GM19397 (cell line): ENCODE measurements around the gene MLF2.

ENCODE experiments used
- ATAC-seq: cut with Tn5 transposase; IDR thresholded peaks from one replicate; pipeline ENCODE4 v1.9.1; 2021; ENCODE audit warnings: mild to moderate bottlenecking, moderate library complexity; ENCODE audit not compliant: unreplicated experiment

MLF2 gene

DNA sequence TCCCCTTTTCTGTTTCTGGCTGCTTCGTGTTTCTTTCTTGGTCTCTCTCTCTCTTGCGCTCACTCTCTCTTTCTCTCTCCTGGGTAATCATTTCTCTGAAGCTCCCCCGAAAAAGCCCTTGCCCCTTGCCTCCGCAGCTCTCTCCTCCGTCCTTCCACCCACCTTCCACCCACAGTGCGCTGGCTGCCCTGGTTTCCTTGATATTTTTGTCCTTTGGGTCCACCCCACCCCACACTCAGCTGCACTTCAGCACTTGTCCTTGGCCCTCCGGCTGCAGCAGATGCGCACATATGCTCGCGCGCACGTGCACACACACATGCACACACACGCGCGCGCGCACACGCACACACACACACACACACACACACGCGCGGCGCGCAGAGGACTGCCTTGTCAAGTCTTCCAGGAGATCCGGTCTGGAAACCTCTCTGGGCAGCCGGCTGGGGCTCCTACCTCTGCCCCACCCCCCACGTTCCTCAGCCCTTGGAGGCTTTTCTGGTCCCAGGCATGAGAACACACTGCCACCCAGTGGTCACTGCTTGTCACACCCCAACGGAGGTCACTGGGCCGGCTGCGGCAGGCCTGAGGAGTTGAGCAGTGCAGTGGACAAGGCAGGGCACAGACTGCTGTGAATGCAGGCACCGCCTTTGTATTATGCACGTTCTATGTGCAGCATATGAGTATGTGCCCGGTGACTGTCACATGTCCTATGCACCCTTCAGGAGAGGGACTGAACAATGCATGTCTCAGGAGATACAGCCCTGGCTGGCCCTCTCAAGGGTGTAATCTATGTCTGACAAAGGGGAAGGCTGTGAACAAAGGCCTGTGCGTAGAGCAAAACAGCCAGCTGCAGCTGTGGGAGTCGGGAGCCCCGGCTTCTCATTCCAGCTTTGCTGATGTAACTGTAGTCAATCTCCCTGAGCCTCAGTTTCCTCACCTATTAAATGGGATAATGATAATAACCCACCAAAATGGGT lies 25.9 kb upstream of the MLF2 start:
- peak; percentile 72 for ATAC-seq

DNA sequence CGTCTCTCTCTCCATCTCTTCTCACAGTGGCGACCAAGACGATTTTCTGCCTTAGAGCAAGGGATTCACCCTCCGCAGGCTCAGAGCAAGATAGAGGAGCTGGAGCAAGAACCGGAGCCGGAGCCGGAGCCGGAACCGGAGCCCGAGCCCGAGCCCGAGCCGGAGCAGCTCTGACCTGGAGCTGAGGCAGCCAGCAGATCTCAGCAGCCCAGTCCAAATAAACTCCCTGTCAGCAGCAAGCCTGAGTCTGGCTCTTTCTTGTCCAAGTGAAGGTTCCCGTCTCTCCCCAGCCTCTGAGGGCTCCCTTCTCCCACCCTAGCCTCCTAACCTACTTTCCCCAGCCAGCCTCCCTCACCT lies 25.3 kb upstream of the MLF2 start:
- ATAC-seq: no peak

DNA sequence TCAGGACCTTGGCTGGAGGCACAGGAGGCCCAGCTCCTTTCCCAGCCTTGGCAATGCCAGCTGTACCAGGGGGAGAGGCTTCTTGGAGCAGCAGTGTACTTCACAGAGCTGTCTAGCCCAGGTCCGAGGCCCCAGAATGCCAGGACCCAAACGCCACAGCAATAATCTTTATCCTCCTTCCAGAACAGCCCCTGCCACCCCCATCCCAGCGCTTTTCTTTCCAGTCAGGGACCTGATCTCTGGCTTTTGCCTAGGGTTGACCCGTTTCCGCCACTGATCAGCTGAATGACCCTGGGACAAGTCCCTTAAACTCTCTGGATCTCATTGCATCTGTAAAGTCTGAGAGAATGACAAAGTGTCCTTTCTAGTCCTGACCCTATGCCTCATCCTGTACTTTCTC lies 24.4 kb upstream of the MLF2 start:
- ATAC-seq: no peak

DNA sequence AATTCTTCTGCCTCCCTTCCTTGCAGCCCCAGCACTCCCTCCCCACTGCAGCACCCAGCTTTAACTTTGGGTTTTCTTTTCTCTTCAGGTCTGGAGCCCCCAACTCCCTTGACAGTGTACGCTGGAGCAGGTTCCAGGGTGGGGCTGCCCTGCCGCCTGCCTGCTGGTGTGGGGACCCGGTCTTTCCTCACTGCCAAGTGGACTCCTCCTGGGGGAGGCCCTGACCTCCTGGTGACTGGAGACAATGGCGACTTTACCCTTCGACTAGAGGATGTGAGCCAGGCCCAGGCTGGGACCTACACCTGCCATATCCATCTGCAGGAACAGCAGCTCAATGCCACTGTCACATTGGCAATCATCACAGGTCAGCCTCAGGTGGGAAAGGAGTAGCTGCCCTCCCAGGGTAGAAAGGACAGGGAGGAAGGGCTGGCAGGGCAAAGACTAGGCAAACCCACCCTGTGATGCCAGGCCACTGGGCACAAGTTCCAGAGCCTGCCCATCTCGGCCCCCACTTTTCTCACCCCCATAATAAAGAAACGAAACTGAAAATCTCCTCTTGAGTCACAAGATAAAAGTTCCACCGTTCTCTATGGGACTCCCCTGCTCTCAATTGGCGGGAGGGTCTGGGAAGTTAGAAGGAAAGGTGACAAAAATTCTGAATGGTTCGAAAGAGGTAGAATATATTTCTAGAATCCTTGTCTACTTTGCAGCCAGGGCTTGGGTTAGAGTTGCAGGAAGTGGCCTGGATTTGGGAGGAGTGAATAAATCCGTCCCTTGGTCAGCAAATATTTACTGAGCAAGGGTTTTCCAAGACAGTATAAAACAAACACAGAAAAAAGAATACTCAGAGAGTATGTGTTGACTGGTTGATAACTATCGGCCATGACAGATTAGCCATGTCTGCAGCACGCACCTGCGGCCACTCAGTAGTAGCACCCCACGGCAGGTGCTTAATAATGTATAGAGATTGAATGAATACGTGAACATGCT lies 22.5 kb upstream of the MLF2 start:
- ATAC-seq: no peak

DNA sequence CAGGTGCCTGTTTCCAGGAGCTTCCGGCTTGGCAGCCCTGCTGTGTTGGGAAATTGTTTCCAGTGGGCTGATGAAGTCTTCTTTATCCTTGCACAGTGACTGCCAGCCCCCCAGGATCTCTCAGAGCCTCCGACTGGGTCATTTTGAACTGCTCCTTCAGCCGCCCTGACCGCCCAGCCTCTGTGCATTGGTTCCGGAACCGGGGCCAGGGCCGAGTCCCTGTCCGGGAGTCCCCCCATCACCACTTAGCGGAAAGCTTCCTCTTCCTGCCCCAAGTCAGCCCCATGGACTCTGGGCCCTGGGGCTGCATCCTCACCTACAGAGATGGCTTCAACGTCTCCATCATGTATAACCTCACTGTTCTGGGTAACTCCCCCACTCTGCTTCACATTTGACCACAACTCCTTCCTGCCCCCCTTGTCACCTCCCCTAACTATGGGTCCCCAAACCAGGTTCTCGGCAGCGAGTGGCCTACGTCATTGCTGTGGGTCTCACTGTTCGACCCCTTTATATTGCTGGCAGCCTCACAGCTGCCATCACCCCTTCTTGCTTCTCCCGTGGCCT lies 21.6 kb upstream of the MLF2 start:
- no peak for ATAC-seq

DNA sequence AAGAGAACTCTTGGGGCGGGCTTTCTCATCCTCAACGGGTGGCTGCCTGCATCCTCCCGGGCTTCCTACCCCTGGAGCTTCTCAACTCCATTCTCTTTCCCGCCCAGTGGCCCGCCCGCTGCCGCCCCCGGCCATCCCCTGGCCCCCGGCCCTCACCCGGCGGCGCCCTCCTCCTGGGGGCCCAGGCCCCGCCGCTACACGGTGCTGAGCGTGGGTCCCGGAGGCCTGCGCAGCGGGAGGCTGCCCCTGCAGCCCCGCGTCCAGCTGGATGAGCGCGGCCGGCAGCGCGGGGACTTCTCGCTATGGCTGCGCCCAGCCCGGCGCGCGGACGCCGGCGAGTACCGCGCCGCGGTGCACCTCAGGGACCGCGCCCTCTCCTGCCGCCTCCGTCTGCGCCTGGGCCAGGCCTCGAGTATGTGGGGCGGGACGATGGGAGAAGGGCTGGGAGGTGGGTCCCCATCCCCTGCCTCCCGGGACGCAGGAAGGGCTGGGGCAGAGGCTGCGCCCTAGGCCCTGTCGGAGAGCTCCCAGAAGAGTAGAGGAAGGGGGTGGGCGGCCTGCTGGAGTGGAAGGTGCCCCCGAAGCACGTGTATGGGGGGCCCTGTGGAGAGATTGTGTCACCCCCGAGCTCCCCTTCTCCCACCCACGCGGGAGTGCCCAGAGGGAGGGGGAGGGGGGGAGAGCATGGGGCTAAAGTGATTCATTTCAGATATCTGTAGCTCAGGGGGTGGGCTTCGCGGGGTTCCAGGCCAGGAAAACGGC lies 20.8 kb upstream of the MLF2 start:
- no peak for ATAC-seq

DNA sequence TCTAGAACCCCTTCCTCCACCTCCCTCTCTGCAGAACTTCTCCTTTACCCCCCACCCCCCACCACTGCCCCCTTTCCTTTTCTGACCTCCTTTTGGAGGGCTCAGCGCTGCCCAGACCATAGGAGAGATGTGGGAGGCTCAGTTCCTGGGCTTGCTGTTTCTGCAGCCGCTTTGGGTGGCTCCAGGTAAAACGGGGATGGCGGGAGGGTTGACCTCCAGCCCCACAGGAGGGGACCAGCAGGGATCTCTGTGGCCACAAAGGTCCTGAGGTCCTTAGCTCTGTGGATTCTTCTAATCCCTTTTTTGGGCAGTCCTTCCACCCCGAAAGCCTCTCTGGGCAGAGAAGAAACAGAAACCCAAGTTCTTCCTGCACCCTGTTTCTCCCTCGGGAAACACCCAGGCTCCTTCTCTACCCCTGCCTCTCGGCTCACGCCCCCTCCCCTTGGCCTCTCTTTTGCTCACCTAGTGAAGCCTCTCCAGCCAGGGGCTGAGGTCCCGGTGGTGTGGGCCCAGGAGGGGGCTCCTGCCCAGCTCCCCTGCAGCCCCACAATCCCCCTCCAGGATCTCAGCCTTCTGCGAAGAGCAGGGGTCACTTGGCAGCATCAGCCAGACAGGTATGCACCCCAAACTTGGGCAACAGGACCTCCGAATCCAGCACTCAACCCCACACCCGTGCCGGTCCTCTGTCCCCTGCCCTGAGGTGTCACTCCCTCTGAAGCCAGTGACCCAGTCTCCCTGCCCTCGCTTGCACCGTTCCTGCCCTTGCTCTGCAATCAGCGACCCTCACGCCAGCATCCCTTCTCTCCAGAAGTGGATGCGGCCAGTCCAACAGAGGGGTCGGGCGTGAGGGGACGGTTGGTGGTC lies 20.0 kb upstream of the MLF2 start:
- no peak for ATAC-seq

DNA sequence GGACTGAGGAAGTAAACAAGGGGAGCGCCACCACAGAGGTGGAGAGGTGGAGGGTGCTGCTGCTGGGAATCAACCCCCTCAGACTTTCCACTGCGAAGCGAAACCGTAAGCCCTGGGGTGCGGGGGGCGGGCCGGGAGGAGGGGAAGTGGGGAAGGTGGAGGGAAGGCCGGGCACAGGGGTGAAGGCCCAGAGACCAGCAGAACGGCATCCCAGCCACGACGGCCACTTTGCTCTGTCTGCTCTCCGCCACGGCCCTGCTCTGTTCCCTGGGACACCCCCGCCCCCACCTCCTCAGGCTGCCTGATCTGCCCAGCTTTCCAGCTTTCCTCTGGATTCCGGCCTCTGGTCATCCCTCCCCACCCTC lies 19.4 kb upstream of the MLF2 start, which contains the start of gene LAG3:
TSS of gene LAG3 (plus strand) at position 190 of the 365 bp plus-strand sequence. CDS start 333 bp downstream, outside the sequence.
- ATAC-seq: no peak

DNA sequence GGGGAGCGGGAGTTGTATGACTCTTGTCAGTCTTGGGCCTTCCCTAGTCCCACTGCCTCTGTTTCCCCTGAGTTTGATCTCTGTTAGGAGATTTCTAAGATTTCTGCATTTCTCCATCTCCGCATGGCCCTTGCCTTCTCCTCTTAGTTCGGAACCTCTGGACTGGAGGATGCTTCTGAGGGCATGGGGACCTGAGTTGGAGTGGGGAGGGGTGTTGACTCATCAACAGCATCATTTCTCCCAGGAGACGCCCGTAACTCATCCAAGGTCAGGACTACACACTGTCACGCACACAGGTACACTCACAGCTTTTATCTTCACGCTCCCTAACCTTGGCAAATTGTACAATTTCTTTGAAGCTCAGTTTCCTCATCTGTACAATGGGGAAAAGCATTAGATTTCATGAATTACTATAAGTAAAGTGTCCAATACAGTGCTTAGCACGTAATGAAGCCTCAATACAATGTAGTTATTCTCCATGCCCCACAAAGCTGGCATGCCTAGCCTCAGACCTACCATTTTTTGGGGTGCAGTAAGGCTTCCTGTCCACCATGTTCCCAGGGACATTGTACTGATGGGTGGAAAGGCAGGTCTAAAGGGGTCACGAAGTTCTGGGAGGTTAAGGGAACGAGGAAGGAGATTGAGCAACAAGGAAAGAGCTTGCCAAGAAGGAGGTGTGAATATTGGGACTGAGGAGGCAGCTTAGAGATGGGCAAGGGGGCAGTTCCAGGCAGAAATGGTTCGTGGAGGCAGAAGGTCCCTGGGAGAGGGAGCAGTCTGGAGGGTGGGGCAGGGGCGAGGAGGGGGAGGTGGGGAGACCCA lies 18.8 kb upstream of the MLF2 start:
- ATAC-seq: no peak

DNA sequence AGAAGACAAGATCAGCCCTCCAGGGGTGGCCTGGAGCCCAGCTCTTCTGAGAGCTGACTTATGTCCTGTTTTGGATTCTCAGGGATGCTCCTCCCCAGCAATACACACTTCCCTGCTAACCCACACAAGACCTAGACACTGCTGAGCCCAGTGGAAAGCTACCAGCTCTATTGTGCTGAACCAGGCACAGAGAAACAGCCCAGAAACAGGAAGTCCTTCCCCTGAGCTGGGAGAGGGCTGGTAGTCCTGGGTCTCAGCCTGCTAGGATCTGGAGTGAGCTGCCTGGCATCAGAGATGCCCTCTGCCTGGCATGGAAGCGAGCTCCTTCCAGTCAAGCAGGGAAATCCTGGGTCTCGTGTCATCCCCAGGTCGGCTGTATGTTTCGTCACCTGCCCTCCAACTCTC lies 18.2 kb upstream of the MLF2 start:
- ATAC-seq: no peak

DNA sequence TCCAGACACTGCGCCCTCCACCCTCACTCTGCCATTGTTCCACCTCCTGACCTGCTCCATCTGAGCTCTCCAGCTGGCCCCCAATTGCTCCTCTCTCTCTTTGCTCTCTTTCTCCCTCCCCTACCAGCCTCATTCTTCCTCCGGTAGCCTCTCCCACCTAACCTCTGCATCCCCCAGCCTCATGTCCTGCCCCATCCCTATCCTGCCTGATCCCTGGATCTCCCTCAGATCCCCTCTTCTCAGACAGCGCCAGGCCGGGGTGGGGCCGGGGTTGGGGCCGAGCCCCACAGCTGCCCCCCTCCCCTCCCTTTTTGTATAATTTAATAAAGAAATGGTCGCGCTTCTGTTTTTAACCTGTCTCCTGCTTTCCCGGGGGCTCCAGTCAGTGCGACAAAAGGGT lies 17.7 kb upstream of the MLF2 start:
- no peak for ATAC-seq

DNA sequence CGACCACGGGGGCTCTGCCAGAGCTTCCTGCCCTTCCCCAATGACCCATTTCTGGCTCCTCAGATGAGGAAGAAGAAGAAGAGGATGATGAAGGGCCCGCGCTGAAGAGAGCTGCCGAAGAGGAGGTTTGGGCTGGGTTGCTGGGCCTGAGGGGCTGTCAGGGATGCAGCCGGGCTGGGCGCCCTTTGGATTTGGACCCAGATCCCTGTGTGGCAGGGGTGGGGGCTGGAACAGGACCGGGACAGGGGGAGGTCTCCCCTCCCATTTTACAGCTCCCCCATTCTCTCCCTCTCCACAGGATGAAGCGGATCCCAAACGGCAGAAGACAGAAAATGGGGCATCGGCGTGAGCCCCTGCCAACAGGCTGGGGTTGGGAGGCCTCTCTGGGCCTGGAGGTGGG lies 17.2 kb upstream of the MLF2 start:
- no peak for ATAC-seq

DNA sequence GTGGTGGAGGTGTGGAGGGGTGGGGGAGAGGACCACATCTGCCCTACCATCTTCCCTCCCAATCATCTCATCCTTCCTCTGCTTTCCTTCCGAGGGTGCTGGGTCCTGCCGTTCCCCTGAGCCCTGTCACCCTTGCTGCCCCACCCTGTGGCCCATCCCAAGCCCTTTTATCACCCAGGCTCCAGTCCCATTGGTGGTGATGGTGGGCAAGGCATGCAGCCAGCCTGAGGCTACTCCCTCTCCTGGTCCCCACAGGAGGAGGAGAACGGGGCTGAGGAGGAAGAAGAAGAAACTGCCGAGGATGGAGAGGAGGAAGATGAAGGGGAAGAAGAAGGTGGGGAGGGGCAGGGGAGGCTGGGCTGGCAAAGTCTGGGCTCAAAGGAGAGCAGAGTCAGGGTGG lies 16.7 kb upstream of the MLF2 start:
- no peak for ATAC-seq

DNA sequence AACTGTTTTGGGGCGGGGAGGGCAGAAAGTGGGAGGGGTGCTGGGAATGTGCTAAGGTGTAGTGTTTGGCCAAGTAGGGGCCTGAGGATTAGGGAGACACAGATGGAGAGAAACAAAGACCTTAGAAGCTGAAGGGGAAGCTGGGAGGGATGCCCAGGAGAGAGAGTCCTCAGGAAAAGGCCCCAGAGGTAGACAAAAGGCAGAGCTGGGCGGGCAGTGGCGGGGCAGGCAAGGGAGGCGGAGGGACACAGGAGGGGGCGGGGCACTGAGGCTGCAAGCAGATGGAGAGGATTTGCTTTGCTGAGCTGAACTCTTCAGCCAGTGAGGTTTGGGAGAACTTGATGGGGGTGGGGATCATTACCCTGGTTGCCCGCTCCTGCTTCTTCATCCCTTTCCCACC lies 16.0 kb upstream of the MLF2 start:
- no peak for ATAC-seq

DNA sequence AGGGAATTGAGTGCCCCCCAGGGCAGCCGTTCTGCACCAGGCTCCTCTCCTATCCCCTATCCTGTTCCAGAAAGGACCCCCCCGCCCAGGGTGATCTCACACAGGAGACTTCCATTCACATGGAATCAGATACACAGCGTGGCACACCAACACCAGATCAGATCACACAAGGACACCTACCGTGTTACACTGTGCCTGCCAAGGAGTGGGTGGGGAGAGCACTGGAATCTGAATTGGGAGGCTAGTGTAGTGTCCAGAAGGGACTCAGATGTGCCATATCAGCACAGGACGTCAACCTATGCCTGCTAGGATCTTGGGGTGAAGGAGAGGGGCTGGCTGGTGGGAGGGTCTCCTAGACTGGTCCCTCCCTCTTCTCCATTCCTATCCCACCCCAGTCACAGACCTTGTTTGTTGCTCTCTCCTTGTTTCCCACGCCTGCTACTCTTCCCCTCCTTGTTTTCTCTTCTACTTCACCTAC lies 15.5 kb upstream of the MLF2 start:
- ATAC-seq: no peak

DNA sequence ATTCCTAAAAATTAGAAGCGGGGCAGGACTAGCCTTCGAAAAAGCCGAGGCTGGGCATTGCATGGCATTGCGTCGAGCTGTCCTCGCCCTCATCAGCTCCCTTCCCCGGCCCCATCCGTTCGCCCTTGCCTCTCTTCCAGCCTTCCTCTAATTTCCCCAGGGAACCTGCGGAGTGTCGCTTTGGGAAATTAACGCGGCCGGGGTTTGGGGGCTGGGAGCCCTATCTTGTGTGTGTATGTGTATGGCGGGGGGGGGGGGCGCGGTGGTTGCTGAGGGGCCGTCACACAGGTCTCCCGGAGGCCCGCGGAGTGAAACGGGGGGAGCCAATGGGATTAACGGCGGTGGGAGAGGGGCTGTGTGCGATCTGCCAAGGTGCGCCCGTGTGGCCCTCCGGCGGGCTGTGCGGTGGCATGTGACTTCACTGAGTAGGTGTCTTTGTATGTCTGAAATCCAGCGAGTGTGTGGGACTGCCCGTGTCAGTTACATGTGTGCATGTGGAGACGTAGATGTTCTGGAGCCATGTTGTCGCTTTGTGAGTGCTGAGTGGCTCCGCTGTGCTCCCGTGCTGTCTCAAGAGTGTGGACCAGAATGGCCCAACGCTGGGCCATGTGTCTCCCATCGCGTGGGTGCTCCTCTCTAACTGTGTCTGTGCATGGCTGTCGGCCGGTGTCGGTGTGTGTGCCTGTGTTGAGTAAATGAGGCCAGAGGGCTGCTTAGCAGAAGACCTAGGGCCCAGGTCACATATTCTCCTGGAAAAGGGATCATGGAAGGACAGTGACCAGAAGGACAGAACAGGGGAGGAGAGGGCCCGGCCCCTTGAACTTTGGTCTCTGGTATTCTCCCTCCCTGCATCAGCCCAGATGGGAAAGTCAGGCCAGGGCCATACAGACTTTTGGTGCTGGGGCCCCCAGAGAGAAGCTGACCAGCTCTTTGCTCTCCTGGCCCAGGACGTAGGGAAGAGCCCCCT lies 14.7 kb upstream of the MLF2 start:
- no peak for ATAC-seq

DNA sequence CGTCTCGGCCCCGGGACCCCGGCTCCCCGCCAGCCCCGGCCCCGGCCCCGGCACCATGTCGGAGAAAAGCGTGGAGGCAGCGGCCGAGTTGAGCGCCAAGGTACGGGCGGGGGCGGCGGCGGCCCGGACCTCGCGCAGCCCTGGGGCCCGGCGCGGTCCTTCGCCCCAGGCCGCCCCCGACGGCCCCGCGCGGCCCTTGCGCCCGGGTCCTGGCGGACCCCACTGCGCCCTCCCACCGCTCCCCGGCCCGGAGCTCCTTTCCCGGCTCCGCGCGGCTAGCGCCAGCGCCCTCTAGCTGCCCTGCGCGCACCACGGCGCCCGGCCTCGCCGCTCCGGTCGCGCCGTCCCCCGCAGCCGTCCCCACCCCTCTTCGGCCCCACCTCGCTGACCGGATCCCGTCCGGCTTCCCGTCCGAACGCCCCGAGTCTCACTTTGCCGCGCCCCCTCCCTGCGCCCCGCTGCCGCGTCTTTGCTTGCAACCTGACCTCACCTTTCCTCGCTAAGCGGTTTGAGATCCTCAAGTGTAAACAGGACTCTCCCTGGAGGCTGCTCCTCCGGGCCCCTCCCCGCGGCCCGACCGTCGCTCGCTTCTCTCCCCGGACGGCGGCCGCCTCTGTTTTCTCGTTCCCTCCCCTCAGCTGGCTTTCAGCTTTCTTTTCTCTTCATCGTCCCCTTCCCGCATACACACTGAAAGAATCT lies 13.9 kb upstream of the MLF2 start:
- peak; percentile 56 for ATAC-seq
